ENCODE measurements around the gene ADGRB2.

- TF ChIP-seq EZH2 (IDR thresholded peaks at IDR 0.05; ENCODE audit: low read length, unreplicated experiment) (no peak), CTCF (conservative IDR thresholded peaks at IDR 0.05; ENCODE audit: low read depth, low read length) (no peak)
These were observed 10.4 kb upstream of the ADGRB2 start for GRCh38 chr1:31774495-31774894.
